A549 (cell line): ENCODE results near the gene SKOR1. TPM values are rescaled to one million over a fixed set of nuclear protein-coding genes. Genes with fewer than 3 reads are reported as not detected.

Source experiments
- ATAC-seq, 2 experiments: fragments of 200-7000 bp in 1 of 2; fragments of >200 bp in 1 of 2; cut with Nextera tagmentation in 1 of 2; cut with Tn5 transposase in 1 of 2; 3 replicates each; pipeline versions ENCODE4 v1.8.0 to v1.9.1; 2018 to 2020; ENCODE audit warnings: mild to moderate bottlenecking in 1 of 2, moderate library complexity in 1 of 2
- CTCF ChIA-PET: fragments of 300-600 bp; sonication (Branson Sonifier 250); formaldehyde crosslinking; extraction: SDS; loops from one replicate; lab custom pipeline; 2021; ENCODE audit warnings: antibody characterized with exemption, inconsistent platforms; lab: Yijun Ruan, JAX
- POLR2A ChIA-PET: fragments of 350-600 bp; formaldehyde crosslinking; extraction: SDS; loops from one replicate; lab custom pipeline; 2021; ENCODE audit warnings: antibody characterized with exemption, inconsistent platforms; lab: Yijun Ruan, JAX
- DNase-seq, 2 experiments: peaks; one replicate each; pipeline versions ENCODE4 v3.0.0 to v3.0.0-alpha.2; 2011 to 2016; ENCODE audit warnings: low read depth in 1 of 2, low spot score in 1 of 2
- FAIRE-seq: peaks from 2 replicates; lab custom pipeline; 2011; peaks lifted over from hg19 to GRCh38; lab: Jason Lieb, UNC
- H3K27ac ChIP-seq, 2 experiments: fragments of >200 bp; sonication (Bioruptor Twin); formaldehyde crosslinking; 3 replicates each; pipeline ENCODE4 v1.5.1; 2016 to 2017
- H3K4me1 ChIP-seq: fragments of >200 bp; sonication (Bioruptor Twin); formaldehyde crosslinking; 3 replicates; pipeline ENCODE4 v1.6.1; 2016
- H3K4me2 ChIP-seq: fragments of >200 bp; sonication (Bioruptor Twin); formaldehyde crosslinking; 3 replicates; pipeline ENCODE4 v1.6.1; 2016
- H3K4me3 ChIP-seq: fragments of >200 bp; sonication (Bioruptor Twin); formaldehyde crosslinking; 3 replicates; pipeline ENCODE4 v1.5.1; 2016
- H3K9me3 ChIP-seq: fragments of >200 bp; sonication (Bioruptor Twin); formaldehyde crosslinking; 3 replicates; pipeline ENCODE4 v1.6.1; 2016
- BHLHE40 ChIP-seq: IDR thresholded peaks from 2 replicates; pipeline ENCODE4 v1.6.1; 2012; ENCODE audit warnings: low read depth, low read length, inconsistent platforms
- CBX2 ChIP-seq: fragments of 200-600 bp; sonication (generic); IDR thresholded peaks from 2 replicates; pipeline ENCODE4 v1.6.1; 2016; ENCODE audit warnings: low read depth, mild to moderate bottlenecking, borderline replicate concordance
- CEBPB ChIP-seq, 2 experiments: fragments of >200 bp in 1 of 2; sonication (Bioruptor Twin) in 1 of 2; formaldehyde crosslinking in 1 of 2; IDR thresholded peaks; 2 replicates each; pipeline ENCODE4 v1.6.1; 2012 to 2016
- CHD2 ChIP-seq: fragments of 150-350 bp; IDR thresholded peaks from 2 replicates; pipeline ENCODE4 v1.6.1; 2014; ENCODE audit warnings: low read length; ENCODE audit not compliant: partially characterized antibody
- EHF ChIP-seq: fragments of 250-450 bp; sonication (Bioruptor Pico); IDR thresholded peaks from 2 replicates; pipeline ENCODE4 v1.5.0; 2020; ENCODE audit warnings: mild to moderate bottlenecking
- ELK1 ChIP-seq: fragments of 150-350 bp; IDR thresholded peaks from 2 replicates; pipeline ENCODE4 v1.6.1; 2014; ENCODE audit warnings: low read depth, mild to moderate bottlenecking, low read length
- EP300 ChIP-seq, 2 experiments: fragments of >200 bp; sonication (Bioruptor Twin); formaldehyde crosslinking; IDR thresholded peaks; 2 replicates in 1 of 2; 3 replicates in 1 of 2; pipeline ENCODE4 v1.6.1; 2016 to 2017
- ESRRA ChIP-seq: fragments of 150-350 bp; IDR thresholded peaks from 2 replicates; pipeline ENCODE4 v1.6.1; 2014; ENCODE audit warnings: mild to moderate bottlenecking, low read length, borderline replicate concordance
- FOSB ChIP-seq: fragments of 250-450 bp; sonication (Bioruptor Pico); IDR thresholded peaks from 2 replicates; pipeline ENCODE4 v1.5.0; 2020; ENCODE audit warnings: mild to moderate bottlenecking, moderate library complexity
- FOSL2 ChIP-seq, 2 experiments: fragments of 450-650 bp in 1 of 2; fragments of >200 bp in 1 of 2; sonication (Bioruptor Twin) in 1 of 2; formaldehyde crosslinking; IDR thresholded peaks; 2 replicates each; pipeline versions ENCODE4 v1.5.0 to v1.6.1; 2016 to 2020; ENCODE audit warnings: mild to moderate bottlenecking in 1 of 2, moderate library complexity in 1 of 2
- GATA3 ChIP-seq: IDR thresholded peaks from 2 replicates; pipeline ENCODE4 v1.6.1; 2012; ENCODE audit warnings: borderline replicate concordance
- HDAC2 ChIP-seq: fragments of 200-600 bp; sonication (generic); IDR thresholded peaks from 2 replicates; pipeline ENCODE4 v1.6.1; 2016
- HES2 ChIP-seq: fragments of >200 bp; sonication (Bioruptor Twin); formaldehyde crosslinking; IDR thresholded peaks from 2 replicates; pipeline ENCODE4 v1.6.1; 2016
- HOXB5 ChIP-seq: fragments of 250-450 bp; sonication (Bioruptor Pico); IDR thresholded peaks from 2 replicates; pipeline ENCODE4 v1.5.0; 2020; ENCODE audit warnings: mild to moderate bottlenecking, moderate library complexity
- KDM1A ChIP-seq: fragments of 200-600 bp; sonication (generic); IDR thresholded peaks from 2 replicates; pipeline ENCODE4 v1.6.1; 2016; ENCODE audit warnings: low read depth, mild to moderate bottlenecking
- MAX ChIP-seq: IDR thresholded peaks from 2 replicates; pipeline ENCODE4 v1.6.1; 2012
- MAZ ChIP-seq: fragments of 150-350 bp; IDR thresholded peaks from 2 replicates; pipeline ENCODE4 v1.6.1; 2014; ENCODE audit warnings: antibody characterized with exemption, low read depth, low read length, borderline replicate concordance
- NPAS2 ChIP-seq: fragments of 250-450 bp; sonication (Bioruptor Pico); IDR thresholded peaks from 2 replicates; pipeline ENCODE4 v1.8.0; 2022; ENCODE audit warnings: mild to moderate bottlenecking, moderate library complexity, borderline replicate concordance
- POLR2A ChIP-seq: IDR thresholded peaks from 2 replicates; pipeline ENCODE4 v1.6.1; 2012; ENCODE audit warnings: mild to moderate bottlenecking, low read length
- RCOR1 ChIP-seq: fragments of 150-350 bp; IDR thresholded peaks from 2 replicates; pipeline ENCODE4 v1.6.1; 2014; ENCODE audit warnings: antibody characterized with exemption, low read length, low read depth
- RNF2 ChIP-seq: fragments of 200-600 bp; sonication (generic); IDR thresholded peaks from 2 replicates; pipeline ENCODE4 v1.6.1; 2016; ENCODE audit warnings: low read depth, mild to moderate bottlenecking, antibody characterized with exemption, moderate library complexity, borderline replicate concordance
- TFCP2L1 ChIP-seq: fragments of 250-450 bp; sonication (Bioruptor Pico); IDR thresholded peaks from 2 replicates; pipeline ENCODE4 v1.5.0; 2021; ENCODE audit warnings: mild to moderate bottlenecking
- TP53 ChIP-seq: fragments of 250-450 bp; sonication (Bioruptor Pico); IDR thresholded peaks from 2 replicates; pipeline ENCODE4 v1.5.0; 2021; ENCODE audit warnings: mild to moderate bottlenecking, moderate library complexity
- ZC3H11A ChIP-seq: fragments of 450-650 bp; IDR thresholded peaks from 2 replicates; pipeline ENCODE4 v1.6.1; 2014; ENCODE audit warnings: antibody characterized with exemption, mild to moderate bottlenecking
- WGBS: methylation state at CpG from one replicate; pipeline ENCODE4 v1.1.6; 2017; ENCODE audit errors: missing lambda C conversion rate; 5-methylcytosine and 5-hydroxymethylcytosine counted together
- polyA plus RNA-seq, 4 experiments: library from polyadenylated mRNA; depleted of rRNA in 3 of 4; stranded (reverse); fragments of >200 nt; fragmentation: RNase III in 1 of 4; extraction: RNeasy Plus Mini Kit Qiagen cat#74134 plus additional on column Dnase treatment in 1 of 4; gene quantifications; 2 replicates in 3 of 4; 3 replicates in 1 of 4; pipeline ENCODE4 v1.2.3, GENCODE V29; 2011 to 2017
- TF ChIP-seq, protein P1 (sequence below): fragments of 250-450 bp; sonication (Bioruptor Pico); IDR thresholded peaks from 2 replicates; pipeline ENCODE4 v1.5.0; 2021; ENCODE audit warnings: mild to moderate bottlenecking, moderate library complexity, borderline replicate concordance

Gene SKOR1
- polyA plus RNA-seq, 2 of the 4 experiments (the other 2 are of a cell fraction): 0.03 to 0.05 TPM

DNA sequence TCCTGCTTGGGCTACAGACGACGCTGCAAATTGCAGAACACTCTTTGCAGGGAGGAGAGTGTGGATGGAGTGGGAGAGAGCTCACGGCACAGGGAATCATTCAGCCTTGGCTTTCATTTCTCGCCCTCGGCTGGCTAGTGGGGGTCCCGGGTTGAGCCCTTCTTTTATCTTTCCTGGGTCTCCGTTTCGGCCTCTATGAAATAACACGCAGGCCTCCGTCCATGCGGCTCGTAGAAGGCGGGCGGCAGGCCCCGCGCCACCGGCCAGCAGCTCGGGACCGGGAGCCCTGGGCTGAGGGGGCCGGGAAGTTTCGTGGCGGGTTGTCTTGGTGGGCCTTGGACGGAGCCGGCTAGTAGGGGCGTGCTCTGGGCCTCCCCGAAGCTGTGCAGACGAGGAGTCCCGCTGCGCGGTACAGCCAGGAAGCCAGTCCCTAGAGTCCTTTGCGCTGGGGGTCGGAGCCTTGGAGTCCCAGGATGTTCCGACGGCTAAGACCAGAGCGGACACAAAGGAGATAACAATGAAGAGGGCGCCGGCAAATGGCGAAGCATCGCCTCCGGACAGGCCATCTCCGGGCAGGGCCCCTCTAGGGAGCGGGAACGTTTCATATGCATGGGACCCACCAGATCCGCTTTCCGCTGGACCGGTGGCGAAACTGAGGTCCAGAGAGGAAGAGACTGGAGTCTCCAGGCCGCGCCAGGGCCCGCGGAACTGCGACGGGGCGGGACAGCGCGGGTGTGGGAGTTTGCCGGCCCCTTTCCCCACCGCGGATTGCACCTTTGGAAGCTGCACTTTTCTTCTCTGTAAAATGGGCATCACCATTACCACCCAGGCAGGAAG lies 10.2 kb downstream of the SKOR1 start:
- TF ChIP-seq MAZ (no peak), ESRRA (no peak), KDM1A (no peak), MAX (no peak), RCOR1 (no peak), POLR2A (no peak), CBX2 (no peak), TFCP2L1 (no peak), NPAS2 (CRISPR knock-in tag) (no peak)
- no peak for DNase-seq
- Histone ChIP-seq H3K4me1 (peaks cover 18% of the 10 kb centered on the region), H3K27ac (no peak overlapping the region), H3K4me2 (peak overlapping the region; percentile 99), H3K4me3 (no peak overlapping the region), H3K9me3 (no peaks in the 10 kb centered on the region)
- ChIA-PET CTCF (interaction anchor here (0.6 to 5.3 kb wide), 47 partner anchors 9 to 916 kb away, joined by 3 to 67 read pairs (median 3); partner anchors contain the start of genes C15orf61 and SKOR1), POLR2A (no interaction called here)
- ATAC-seq: no peak
- WGBS: 87% methylated on average over 59 of the region's 59 CpGs
- no peak for FAIRE-seq

DNA sequence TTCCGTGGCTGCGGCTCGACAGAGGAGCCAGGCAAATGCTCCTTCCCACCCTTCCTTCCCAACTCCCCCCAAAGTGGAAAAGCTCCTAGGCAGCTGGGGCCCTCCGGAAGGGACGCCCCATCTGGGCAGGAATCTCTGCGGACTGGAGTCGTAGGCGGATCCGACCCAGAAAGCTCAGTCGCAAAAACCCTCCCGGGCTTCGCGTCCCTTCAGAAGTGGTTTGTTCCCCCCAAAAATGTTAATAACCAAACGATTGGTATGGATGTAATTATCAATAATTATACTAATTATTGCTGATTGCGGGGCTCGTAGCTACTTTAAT lies 10.8 kb downstream of the SKOR1 start:
- no peak for DNase-seq
- CTCF ChIA-PET: interaction anchor here (0.7 to 5.3 kb wide), 41 partner anchors 9 to 917 kb away, joined by 3 to 67 read pairs (median 4); partner anchors contain the start of genes C15orf61 and SKOR1
- ATAC-seq: no peak
- peaks cover 19% of the 10 kb centered on the region for H3K4me1 ChIP-seq
- WGBS: 45% methylated on average over 16 of the region's 16 CpGs
- no peak overlapping the region for H3K27ac ChIP-seq
- no peak for TF ChIP-seq EHF
- TF ChIP-seq EP300 (IDR thresholded peaks at IDR 0.05): no peak
- TF ChIP-seq ZC3H11A: no peak
- TF ChIP-seq FOSB: no peak
- no peak for TF ChIP-seq TP53 (CRISPR knock-in tag)
- TF ChIP-seq CEBPB (IDR thresholded peaks at IDR 0.05): no peak
- no peak for TF ChIP-seq GATA3
- TF ChIP-seq BHLHE40: no peak
- TF ChIP-seq FOSL2 (IDR thresholded peaks at IDR 0.05): no peak
- no peak for TF ChIP-seq FOSL2 (CRISPR knock-in tag; IDR thresholded peaks at IDR 0.05)
- TF ChIP-seq, protein P1, sequence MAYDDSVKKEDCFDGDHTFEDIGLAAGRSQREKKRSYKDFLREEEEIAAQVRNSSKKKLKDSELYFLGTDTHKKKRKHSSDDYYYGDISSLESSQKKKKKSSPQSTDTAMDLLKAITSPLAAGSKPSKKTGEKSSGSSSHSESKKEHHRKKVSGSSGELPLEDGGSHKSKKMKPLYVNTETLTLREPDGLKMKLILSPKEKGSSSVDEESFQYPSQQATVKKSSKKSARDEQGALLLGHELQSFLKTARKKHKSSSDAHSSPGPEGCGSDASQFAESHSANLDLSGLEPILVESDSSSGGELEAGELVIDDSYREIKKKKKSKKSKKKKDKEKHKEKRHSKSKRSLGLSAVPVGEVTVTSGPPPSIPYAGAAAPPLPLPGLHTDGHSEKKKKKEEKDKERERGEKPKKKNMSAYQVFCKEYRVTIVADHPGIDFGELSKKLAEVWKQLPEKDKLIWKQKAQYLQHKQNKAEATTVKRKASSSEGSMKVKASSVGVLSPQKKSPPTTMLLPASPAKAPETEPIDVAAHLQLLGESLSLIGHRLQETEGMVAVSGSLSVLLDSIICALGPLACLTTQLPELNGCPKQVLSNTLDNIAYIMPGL (CRISPR knock-in tag): no peak
- TF ChIP-seq KDM1A: no peak
- TF ChIP-seq CHD2: no peak
- no peak for TF ChIP-seq HOXB5 (CRISPR knock-in tag)
- no peak for TF ChIP-seq RNF2
- TF ChIP-seq HDAC2: no peak
- TF ChIP-seq HES2: no peak
- TF ChIP-seq ELK1: no peak
- TF ChIP-seq ESRRA: no peak
- no peak overlapping the region for H3K4me3 ChIP-seq
- no peak overlapping the region for H3K4me2 ChIP-seq
- POLR2A ChIA-PET: no interaction called here
- no peaks in the 10 kb centered on the region for H3K9me3 ChIP-seq
- no peak for FAIRE-seq
